Measurements from ENCODE around the gene MAP9.
A peak's percentile ranks its signal among the peaks of the same experiment; 100 is the strongest.

MAP9 gene

DNA sequence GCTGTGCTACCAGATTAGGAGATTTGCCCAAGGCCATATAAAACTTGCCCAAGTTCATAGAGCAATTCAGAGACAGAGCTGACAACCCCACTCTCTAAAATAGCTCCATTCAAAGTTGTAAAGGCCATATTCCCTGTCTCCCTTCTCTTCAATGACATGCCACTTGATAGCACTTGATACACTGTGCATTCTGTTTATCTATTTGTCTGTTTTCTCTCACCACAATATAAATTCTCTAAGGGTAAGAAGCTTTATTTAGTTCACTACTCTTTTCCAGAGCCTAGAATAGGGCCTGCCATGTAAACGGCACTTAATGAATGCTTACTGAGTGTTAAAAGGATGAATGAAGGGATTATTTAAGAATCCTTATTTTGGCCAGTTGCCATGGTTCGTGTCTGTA, 24.1 kb upstream of the MAP9 start:
- Histone ChIP-seq H3K27ac (ENCODE audit: low read length) (no peak overlapping the region), H3K4me3 (ENCODE audit: low read length) (no peak overlapping the region), H3K9ac (ENCODE audit: low read depth, low read length) (no peak overlapping the region), H3K36me3 (ENCODE audit: insufficient read depth, low read depth, low read length) (no peaks in the 10 kb centered on the region), H3K9me3 (ENCODE audit: insufficient read depth, low read depth, low read length) (no peaks in the 10 kb centered on the region), H3K27me3 (ENCODE audit: insufficient read depth, low read length) (no peaks in the 10 kb centered on the region; the same call in 1 of the 2 replicates), H3K4me1 (ENCODE audit: insufficient read depth, low read length) (no peaks in the 10 kb centered on the region)

DNA sequence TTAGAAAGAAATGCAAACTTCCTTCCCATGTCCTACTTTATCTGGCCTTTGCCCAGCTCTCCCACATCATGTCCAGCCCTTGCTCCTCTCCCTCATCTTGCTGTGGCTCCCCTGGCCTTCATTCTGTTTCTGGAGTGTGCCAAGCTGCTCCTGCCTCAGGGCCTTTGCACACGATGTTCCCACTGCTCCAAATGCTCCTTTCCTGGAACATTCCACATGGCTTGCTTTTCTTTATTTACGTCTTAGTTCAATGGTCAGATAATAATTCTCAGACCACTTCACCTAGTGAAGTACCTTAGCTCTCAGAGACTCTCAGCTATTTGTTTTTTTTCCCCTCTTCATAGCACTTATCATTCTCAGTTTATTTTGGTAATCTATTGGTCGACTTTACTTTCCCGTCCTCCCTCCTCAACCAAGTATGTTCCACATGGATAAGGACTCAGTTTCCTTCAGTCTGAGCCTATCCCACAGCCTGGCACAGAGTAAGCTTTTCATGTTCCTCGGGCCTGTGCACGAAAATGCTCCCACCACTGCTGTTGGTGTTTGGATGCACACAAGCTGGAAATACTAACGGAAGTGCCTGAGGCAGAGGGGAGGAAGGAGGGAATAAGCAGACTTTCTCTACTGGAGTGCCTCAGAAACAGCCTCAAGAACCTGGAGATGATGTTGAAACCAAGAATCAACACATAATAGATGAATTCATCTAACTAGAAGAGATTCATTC, 23.4 kb upstream of the MAP9 start:
- H3K4me1 ChIP-seq (ENCODE audit: insufficient read depth, low read length): no peaks in the 10 kb centered on the region
- no peak overlapping the region for H3K27ac ChIP-seq (ENCODE audit: low read length)
- H3K9me3 ChIP-seq (ENCODE audit: insufficient read depth, low read depth, low read length): no peaks in the 10 kb centered on the region
- no peak overlapping the region for H3K9ac ChIP-seq (ENCODE audit: low read depth, low read length)
- no peaks in the 10 kb centered on the region; the same call in 1 of the 2 replicates for H3K27me3 ChIP-seq (ENCODE audit: insufficient read depth, low read length)
- no peak overlapping the region for H3K4me3 ChIP-seq (ENCODE audit: low read length)
- no peaks in the 10 kb centered on the region for H3K36me3 ChIP-seq (ENCODE audit: insufficient read depth, low read depth, low read length)

DNA sequence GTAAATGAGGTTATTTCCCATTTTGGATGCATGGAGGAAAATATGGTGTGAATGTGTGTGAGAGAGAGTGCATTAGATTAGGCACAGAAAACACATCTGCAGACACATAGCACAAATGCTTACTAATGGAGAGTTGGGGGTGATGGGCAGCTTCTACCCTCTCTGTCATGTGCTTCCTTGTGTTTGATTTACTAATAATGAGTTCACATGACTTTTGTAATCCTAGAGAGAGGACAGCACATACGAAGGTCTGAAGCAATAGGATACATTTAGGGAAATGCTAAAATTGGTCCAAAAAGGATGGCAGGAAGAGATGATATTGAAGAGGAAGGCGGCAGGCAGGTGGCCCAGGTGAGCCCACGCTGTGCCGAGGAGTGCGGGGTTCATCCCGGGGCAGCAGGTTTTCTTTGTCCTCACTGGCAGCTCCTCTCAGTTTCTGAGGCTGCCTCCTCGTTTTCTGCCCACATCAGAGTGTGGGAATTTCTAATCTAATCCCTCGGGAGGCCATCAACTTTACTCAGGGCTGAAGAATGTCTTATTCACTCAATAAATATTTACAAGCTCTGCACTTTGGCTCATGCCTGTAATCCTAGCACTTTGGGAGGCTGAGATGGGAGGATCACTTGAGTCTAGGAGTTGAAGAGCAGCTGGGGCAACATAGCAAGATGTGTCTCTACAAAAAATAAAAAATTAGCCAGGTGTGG, 15.9 kb upstream of the MAP9 start:
- no peak overlapping the region for H3K27ac ChIP-seq (ENCODE audit: low read length)
- no peak overlapping the region for H3K9ac ChIP-seq (ENCODE audit: low read depth, low read length)
- no peaks in the 10 kb centered on the region for H3K4me1 ChIP-seq (ENCODE audit: insufficient read depth, low read length)
- no peaks in the 10 kb centered on the region for H3K9me3 ChIP-seq (ENCODE audit: insufficient read depth, low read depth, low read length)
- no peaks in the 10 kb centered on the region for H3K36me3 ChIP-seq (ENCODE audit: insufficient read depth, low read depth, low read length)
- 0 out of 2 replicates have a peak, but pooled peaks cover 4% of the 10 kb centered on the region for H3K27me3 ChIP-seq (ENCODE audit: insufficient read depth, low read length)
- no peak overlapping the region for H3K4me3 ChIP-seq (ENCODE audit: low read length)

DNA sequence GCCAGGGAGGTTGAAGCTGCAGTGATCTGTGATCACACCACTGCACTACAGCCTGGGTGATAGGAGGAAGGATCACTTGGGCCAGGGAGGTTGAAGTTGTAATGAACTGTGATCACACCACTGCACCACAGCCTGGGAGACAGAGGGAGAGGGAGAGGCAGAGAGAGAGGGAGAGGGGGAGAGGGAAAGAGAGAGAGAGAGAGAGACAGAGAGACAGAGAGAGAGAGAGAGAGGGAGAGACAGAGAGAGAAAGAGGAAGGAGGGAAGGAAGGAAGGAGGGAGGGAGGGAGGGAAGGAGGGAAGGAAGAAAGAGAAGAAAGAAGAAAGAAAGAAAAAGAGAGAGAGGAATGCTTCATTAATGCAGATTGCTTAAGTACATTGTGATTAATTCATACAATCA, 15.2 kb upstream of the MAP9 start:
- H3K36me3 ChIP-seq (ENCODE audit: insufficient read depth, low read depth, low read length): no peaks in the 10 kb centered on the region
- 0 out of 2 replicates have a peak, but pooled peaks cover 4% of the 10 kb centered on the region for H3K27me3 ChIP-seq (ENCODE audit: insufficient read depth, low read length)
- H3K4me3 ChIP-seq (ENCODE audit: low read length): no peak overlapping the region
- no peaks in the 10 kb centered on the region for H3K9me3 ChIP-seq (ENCODE audit: insufficient read depth, low read depth, low read length)
- H3K27ac ChIP-seq (ENCODE audit: low read length): no peak overlapping the region
- H3K9ac ChIP-seq (ENCODE audit: low read depth, low read length): no peak overlapping the region
- no peaks in the 10 kb centered on the region for H3K4me1 ChIP-seq (ENCODE audit: insufficient read depth, low read length)

DNA sequence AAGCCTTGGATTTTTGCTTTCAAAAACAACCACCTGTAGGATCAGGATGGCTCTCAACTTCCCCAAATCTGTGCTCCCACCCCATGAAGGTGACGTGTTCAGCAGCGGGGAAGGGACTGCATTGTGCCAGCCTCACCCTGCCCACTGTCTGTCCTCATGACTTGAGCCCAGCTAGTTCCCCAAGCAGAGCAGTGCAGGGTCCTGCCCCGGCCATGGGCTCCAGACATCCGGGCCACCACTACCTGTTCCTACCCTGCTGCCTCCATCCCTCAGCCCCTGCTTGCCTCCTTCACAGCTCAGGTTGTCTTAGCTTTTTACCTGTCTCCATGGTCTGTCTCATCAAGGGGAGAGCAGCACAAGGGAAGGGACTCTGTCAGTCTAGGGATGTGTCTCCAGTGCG, 11.4 kb upstream of the MAP9 start:
- Histone ChIP-seq H3K4me1 (ENCODE audit: insufficient read depth, low read length) (no peaks in the 10 kb centered on the region), H3K9ac (ENCODE audit: low read depth, low read length) (no peak overlapping the region)

DNA sequence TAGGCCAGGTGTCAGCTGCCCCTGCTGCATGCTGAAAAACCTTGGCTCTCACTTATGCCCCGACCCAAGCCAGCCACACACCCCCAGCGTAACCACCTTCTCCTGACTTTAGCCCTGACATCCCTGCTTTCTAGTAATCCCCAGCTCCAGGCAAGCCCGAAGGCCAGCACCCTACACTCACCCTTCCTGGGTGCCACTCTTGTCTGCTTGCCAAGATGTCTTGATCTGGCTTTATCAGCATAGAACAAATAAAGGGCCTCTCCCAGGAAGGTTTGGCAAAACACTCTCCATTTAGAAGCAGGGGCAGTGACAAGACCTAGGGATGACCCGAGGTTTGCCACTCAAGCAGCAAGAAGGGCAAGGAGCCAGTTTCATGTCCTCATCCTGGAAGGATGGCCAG, 6.8 kb upstream of the MAP9 start:
- no peak overlapping the region for H3K27ac ChIP-seq (ENCODE audit: low read length)
- no peaks in the 10 kb centered on the region for H3K9me3 ChIP-seq (ENCODE audit: insufficient read depth, low read depth, low read length)
- H3K27me3 ChIP-seq (ENCODE audit: insufficient read depth, low read length): 0 out of 2 replicates have a peak, but pooled peaks cover 9% of the 10 kb centered on the region
- no peaks in the 10 kb centered on the region for H3K4me1 ChIP-seq (ENCODE audit: insufficient read depth, low read length)
- H3K36me3 ChIP-seq (ENCODE audit: insufficient read depth, low read depth, low read length): no peaks in the 10 kb centered on the region
- H3K9ac ChIP-seq (ENCODE audit: low read depth, low read length): no peak overlapping the region
- no peak overlapping the region for H3K4me3 ChIP-seq (ENCODE audit: low read length)

More for the DNA sequence above, 11.4 kb upstream of the MAP9 start:
- Histone ChIP-seq H3K9me3 (ENCODE audit: insufficient read depth, low read depth, low read length) (no peaks in the 10 kb centered on the region), H3K27ac (ENCODE audit: low read length) (no peak overlapping the region), H3K27me3 (ENCODE audit: insufficient read depth, low read length) (0 out of 2 replicates have a peak, but pooled peaks cover 4% of the 10 kb centered on the region), H3K36me3 (ENCODE audit: insufficient read depth, low read depth, low read length) (no peaks in the 10 kb centered on the region), H3K4me3 (ENCODE audit: low read length) (no peak overlapping the region)

DNA sequence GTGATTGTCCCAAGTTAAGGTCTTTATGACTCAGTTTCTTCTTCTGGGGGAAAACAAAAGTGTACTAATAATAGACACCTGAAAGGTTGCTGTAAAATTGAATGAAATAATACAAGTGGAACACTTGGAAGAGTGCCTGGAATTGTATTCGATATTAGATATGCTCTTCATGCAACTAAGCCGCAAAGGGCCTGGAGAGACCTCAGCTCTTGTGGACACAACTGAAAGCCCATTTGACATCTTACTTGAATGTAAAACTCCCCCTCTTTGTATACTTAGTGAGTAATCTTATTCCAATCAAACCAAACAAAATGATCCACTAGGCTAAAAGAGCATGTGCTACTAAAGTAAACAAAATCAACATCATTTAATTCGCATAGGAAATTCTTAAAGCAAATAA, 511 bp upstream of the MAP9 start:
- Histone ChIP-seq H3K9me3 (ENCODE audit: insufficient read depth, low read depth, low read length) (no peaks in the 10 kb centered on the region), H3K27me3 (ENCODE audit: insufficient read depth, low read length) (peaks cover 9% of the 10 kb centered on the region; the same call in 1 of the 2 replicates), H3K36me3 (ENCODE audit: insufficient read depth, low read depth, low read length) (0 out of 2 replicates have a peak, but pooled peaks cover 5% of the 10 kb centered on the region), H3K9ac (ENCODE audit: low read depth, low read length) (no peak overlapping the region), H3K4me1 (ENCODE audit: insufficient read depth, low read length) (no peaks in the 10 kb centered on the region), H3K4me3 (ENCODE audit: low read length) (peak overlapping the region; percentile 94; the same call in 1 of the 2 replicates), H3K27ac (ENCODE audit: low read length) (no peak overlapping the region)

DNA sequence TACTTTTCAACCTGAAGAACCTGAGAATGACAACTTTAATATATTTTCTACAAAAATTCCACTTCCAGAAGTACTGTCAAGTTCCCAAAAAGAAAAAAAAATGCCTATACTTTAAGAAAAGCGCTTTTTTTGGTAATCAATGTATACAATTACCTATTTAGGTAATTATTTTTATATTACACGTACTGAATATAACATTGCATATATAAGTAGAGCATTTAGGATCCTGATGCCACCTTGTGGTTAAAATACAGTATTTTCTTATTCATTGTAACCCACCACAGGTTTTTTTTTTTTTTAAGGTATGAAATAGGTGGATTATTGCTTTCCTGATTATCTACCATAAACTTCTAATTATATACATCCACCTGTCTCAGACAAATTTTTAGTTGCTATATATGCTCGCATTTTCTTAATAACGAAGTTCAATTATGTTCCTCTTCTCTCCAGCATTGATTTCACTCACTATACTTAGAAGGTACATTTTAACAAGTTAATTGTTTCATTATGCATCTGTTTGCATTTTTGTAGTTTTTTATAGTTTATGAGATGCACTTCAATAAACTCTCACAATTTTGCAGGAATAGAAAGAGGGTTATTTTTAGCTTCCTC, 5.2 kb downstream of the MAP9 start:
- Histone ChIP-seq H3K27me3 (ENCODE audit: insufficient read depth, low read length) (no peaks in the 10 kb centered on the region), H3K27ac (ENCODE audit: low read length) (no peak overlapping the region), H3K36me3 (ENCODE audit: insufficient read depth, low read depth, low read length) (peaks cover 10% of the 10 kb centered on the region; the same call in 1 of the 2 replicates), H3K4me1 (ENCODE audit: insufficient read depth, low read length) (no peaks in the 10 kb centered on the region), H3K9me3 (ENCODE audit: insufficient read depth, low read depth, low read length) (no peaks in the 10 kb centered on the region), H3K4me3 (ENCODE audit: low read length) (no peak overlapping the region), H3K9ac (ENCODE audit: low read depth, low read length) (no peak overlapping the region)

DNA sequence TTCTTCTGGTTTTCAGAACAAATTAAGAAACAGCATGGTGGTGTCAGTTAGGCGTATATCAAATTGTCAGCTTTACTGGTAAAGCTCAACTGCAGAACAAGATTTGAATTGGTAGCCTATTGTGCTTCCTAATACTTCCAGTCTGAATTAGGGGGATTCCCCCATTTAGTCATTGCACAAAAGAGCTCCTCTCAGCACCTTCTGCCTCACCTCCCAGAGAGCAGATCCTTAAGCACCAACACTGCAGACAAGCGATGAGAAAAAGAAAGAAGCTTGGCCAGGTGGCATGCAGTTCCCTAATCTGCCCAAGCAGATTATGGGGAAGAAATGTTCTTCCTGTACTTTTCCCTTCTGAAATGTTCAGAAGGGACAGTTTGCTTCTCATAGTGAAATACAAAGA, 9.2 kb downstream of the MAP9 start:
- H3K9ac ChIP-seq (ENCODE audit: low read depth, low read length): no peak overlapping the region
- no peaks in the 10 kb centered on the region for H3K27me3 ChIP-seq (ENCODE audit: insufficient read depth, low read length)
- no peak overlapping the region for H3K27ac ChIP-seq (ENCODE audit: low read length)
- H3K9me3 ChIP-seq (ENCODE audit: insufficient read depth, low read depth, low read length): no peaks in the 10 kb centered on the region
- H3K4me3 ChIP-seq (ENCODE audit: low read length): no peak overlapping the region
- peaks cover 8% of the 10 kb centered on the region; the same call in 1 of the 2 replicates for H3K36me3 ChIP-seq (ENCODE audit: insufficient read depth, low read depth, low read length)
- no peaks in the 10 kb centered on the region for H3K4me1 ChIP-seq (ENCODE audit: insufficient read depth, low read length)

DNA sequence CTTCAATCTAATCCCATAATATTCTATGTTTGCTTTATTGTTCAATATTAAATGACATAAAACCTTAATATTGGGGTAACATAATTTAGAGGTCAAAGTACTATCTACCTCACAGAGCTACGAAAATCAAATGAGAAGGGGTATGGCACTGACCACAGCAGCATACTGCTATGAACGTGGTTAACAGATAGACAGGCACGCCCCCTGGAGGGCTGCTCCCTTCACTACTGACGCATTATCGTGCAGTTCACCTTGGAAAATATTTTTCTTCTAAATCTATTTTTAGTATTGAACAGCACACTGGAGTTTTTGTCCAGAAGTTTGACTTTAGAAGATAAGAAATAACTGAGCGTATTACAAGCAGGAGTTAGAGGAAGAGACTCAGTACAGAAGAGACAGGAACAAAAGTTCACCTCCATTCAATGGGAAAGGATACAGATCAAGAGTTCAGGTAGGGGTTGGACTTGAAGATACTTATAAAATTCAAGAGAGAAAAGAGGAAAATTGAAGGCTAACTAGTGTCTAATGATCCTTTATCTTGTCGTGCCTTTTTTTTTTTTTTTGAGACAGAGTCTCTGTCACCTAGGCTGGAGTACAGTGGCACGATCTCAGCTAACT, 22.7 kb downstream of the MAP9 start:
- Histone ChIP-seq H3K27me3 (ENCODE audit: insufficient read depth, low read length) (no peaks in the 10 kb centered on the region), H3K27ac (ENCODE audit: low read length) (no peak overlapping the region), H3K9ac (ENCODE audit: low read depth, low read length) (no peak overlapping the region), H3K4me1 (ENCODE audit: insufficient read depth, low read length) (no peaks in the 10 kb centered on the region), H3K9me3 (ENCODE audit: insufficient read depth, low read depth, low read length) (no peaks in the 10 kb centered on the region), H3K36me3 (ENCODE audit: insufficient read depth, low read depth, low read length) (peaks cover 9% of the 10 kb centered on the region), H3K4me3 (ENCODE audit: low read length) (no peak overlapping the region)

DNA sequence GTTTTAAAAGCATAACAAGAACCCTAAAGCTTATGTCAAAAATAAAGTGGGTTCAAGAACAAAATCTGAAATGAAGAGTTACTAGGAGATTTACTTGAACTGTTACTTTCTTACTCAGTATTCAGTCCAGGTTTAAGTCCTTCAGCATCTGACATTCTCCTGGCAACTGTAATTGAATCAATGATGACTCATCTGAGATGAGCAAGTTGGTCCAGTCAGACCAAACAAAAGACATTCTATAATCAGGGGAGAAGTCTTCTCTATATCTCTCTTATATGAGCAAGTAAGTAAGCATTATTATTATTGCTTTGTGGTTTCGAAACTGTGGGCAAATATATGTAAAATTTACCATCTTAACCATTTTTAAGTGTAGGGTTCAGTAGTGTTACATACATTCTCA, 34.6 kb downstream of the MAP9 start:
- H3K9me3 ChIP-seq (ENCODE audit: insufficient read depth, low read depth, low read length): peaks cover 10% of the 10 kb centered on the region
- H3K9ac ChIP-seq (ENCODE audit: low read depth, low read length): no peak overlapping the region
- H3K27ac ChIP-seq (ENCODE audit: low read length): no peak overlapping the region
- H3K4me1 ChIP-seq (ENCODE audit: insufficient read depth, low read length): no peaks in the 10 kb centered on the region
- H3K27me3 ChIP-seq (ENCODE audit: insufficient read depth, low read length): no peaks in the 10 kb centered on the region
- H3K36me3 ChIP-seq (ENCODE audit: insufficient read depth, low read depth, low read length): 0 out of 2 replicates have a peak, but pooled peaks cover 6% of the 10 kb centered on the region
- H3K4me3 ChIP-seq (ENCODE audit: low read length): no peak overlapping the region
